Measurements from ENCODE around the gene TNFRSF6B. TPM values are rescaled to one million over a fixed set of nuclear protein-coding genes. Genes with fewer than 3 reads are reported as not detected.

TNFRSF6B gene
- total RNA-seq, 5 donors from 2014 or later (not counting 1 experiment from before 2014, with no cell fraction given) = 0.37 to 1.5 (median 0.91) TPM; not detected in 1

GRCh38 chr20:63702036-63702665, 5.7 kb downstream of the TNFRSF6B start:
- ChIA-PET POLR2A (no interaction called here), CTCF (no interaction called here)

GRCh38 chr20:63702751-63703470, 6.5 kb downstream of the TNFRSF6B start:
- H3K27ac Mint-ChIP-seq = no peak overlapping the region
- DNase-seq (peak in 1 of 35 experiments; percentile 0), ATAC-seq (replicated peaks in 1 of 4) (no peak)
- no peaks in the 10 kb centered on the region for H3K9me3 ChIP-seq
- POLR2A ChIA-PET = no interaction called here
- peaks cover 9 to 37% (median 13%) of the 10 kb centered on the region in 3 donors for H3K4me1 Mint-ChIP-seq
- H3K36me3 Mint-ChIP-seq = peaks cover 9% of the 10 kb centered on the region
- WGBS (ENCODE audit: insufficient coverage) = 93% methylated on average over 12 of the region's 13 CpGs
- H3K4me3 ChIP-seq (ENCODE audit: control insufficient read depth in 1 of 2, extremely low read depth in 1 of 2, low read length in 1 of 2) = no peak overlapping the region
- CTCF ChIA-PET = interaction anchor here in 1 of 2 donors (0.5 to 0.6 kb wide), 2 partner anchors 364 to 400 kb away, joined by 4 read pairs; no protein-coding TSS in a partner anchor
- peaks cover 0 to 62% of the 10 kb centered on the region in 2 experiments for H3K4me1 ChIP-seq (ENCODE audit: control insufficient read depth in 1 of 2, extremely low read depth in 1 of 2, insufficient read depth in 2 of 2, low read length in 2 of 2)
- H3K9me3 Mint-ChIP-seq = no peaks in the 10 kb centered on the region
- no peaks in the 10 kb centered on the region for H3K27me3 Mint-ChIP-seq
- no peaks in the 10 kb centered on the region for H3K27me3 ChIP-seq (replicated peaks in 1 of 2; ENCODE audit: control insufficient read depth in 2 of 2, extremely low read depth in 1 of 2, insufficient read depth in 2 of 2, low read length in 1 of 2)
- peaks cover 20 to 30% of the 10 kb centered on the region in 2 donors for H3K36me3 ChIP-seq (ENCODE audit: control insufficient read depth in 2 of 2, extremely low read depth in 1 of 2, insufficient read depth in 1 of 2, low read length in 1 of 2)
- H3K4me3 Mint-ChIP-seq = no peak overlapping the region
- H3K27ac ChIP-seq (ENCODE audit: low read length) = no peak overlapping the region

More at GRCh38 chr20:63702036-63702665, 5.7 kb downstream of the TNFRSF6B start:
- H3K36me3 ChIP-seq (ENCODE audit: control insufficient read depth in 2 of 2, extremely low read depth in 1 of 2, insufficient read depth in 1 of 2, low read length in 1 of 2) = peaks cover 20 to 30% of the 10 kb centered on the region in 2 donors
- no peak overlapping the region for H3K4me3 Mint-ChIP-seq
- peak in 1 of 35 experiments; percentile 0 for DNase-seq
- H3K36me3 Mint-ChIP-seq = peaks cover 9% of the 10 kb centered on the region
- H3K27ac ChIP-seq (ENCODE audit: low read length) = no peak overlapping the region
- WGBS (ENCODE audit: insufficient coverage) = 97% methylated on average over 13 of the region's 16 CpGs
- H3K4me1 Mint-ChIP-seq = peaks cover 9 to 41% (median 15%) of the 10 kb centered on the region in 3 donors
- no peak for ATAC-seq (replicated peaks in 1 of 4)
- no peak overlapping the region for H3K27ac Mint-ChIP-seq
- no peaks in the 10 kb centered on the region for H3K9me3 ChIP-seq
- no peaks in the 10 kb centered on the region for H3K27me3 ChIP-seq (replicated peaks in 1 of 2; ENCODE audit: control insufficient read depth in 2 of 2, extremely low read depth in 1 of 2, insufficient read depth in 2 of 2, low read length in 1 of 2)
- no peaks in the 10 kb centered on the region for H3K9me3 Mint-ChIP-seq
- no peak overlapping the region for H3K4me3 ChIP-seq (ENCODE audit: control insufficient read depth in 1 of 2, extremely low read depth in 1 of 2, low read length in 1 of 2)
- no peaks in the 10 kb centered on the region for H3K27me3 Mint-ChIP-seq
- H3K4me1 ChIP-seq (ENCODE audit: control insufficient read depth in 1 of 2, extremely low read depth in 1 of 2, insufficient read depth in 2 of 2, low read length in 2 of 2) = peaks cover 0 to 68% of the 10 kb centered on the region in 2 experiments

- Histone ChIP-seq H3K4me3 (ENCODE audit: control insufficient read depth in 1 of 2, extremely low read depth in 1 of 2, low read length in 1 of 2) (no peak overlapping the region), H3K4me1 (ENCODE audit: control insufficient read depth in 1 of 2, extremely low read depth in 1 of 2, insufficient read depth in 2 of 2, low read length in 2 of 2) (peaks cover 2 to 62% of the 10 kb centered on the region in 2 experiments), H3K36me3 (ENCODE audit: control insufficient read depth in 2 of 2, extremely low read depth in 1 of 2, insufficient read depth in 1 of 2, low read length in 1 of 2) (peaks cover 20 to 30% of the 10 kb centered on the region in 2 donors), H3K27ac (ENCODE audit: low read length) (no peak overlapping the region), H3K9me3 (no peaks in the 10 kb centered on the region), H3K27me3 (replicated peaks in 1 of 2; ENCODE audit: control insufficient read depth in 2 of 2, extremely low read depth in 1 of 2, insufficient read depth in 2 of 2, low read length in 1 of 2) (no peaks in the 10 kb centered on the region)
- Mint-ChIP-seq H3K27ac (no peak overlapping the region), H3K4me1 (peaks cover 11 to 37% (median 14%) of the 10 kb centered on the region in 3 donors), H3K4me3 (no peak overlapping the region), H3K9me3 (no peaks in the 10 kb centered on the region), H3K27me3 (no peaks in the 10 kb centered on the region), H3K36me3 (peaks cover 9% of the 10 kb centered on the region)
- ChIA-PET CTCF (interaction anchor here in 1 of 2 donors (0.5 to 0.6 kb wide), 2 partner anchors 364 to 399 kb away, joined by 4 read pairs; no protein-coding TSS in a partner anchor), POLR2A (no interaction called here)
- ATAC-seq (replicated peaks in 1 of 4) (no peak), DNase-seq (peak in 1 of 35 experiments; percentile 0)
- whole genome bisulfite sequencing (ENCODE audit: insufficient coverage) = 93% methylated on average over 12 of the region's 15 CpGs
Observed at GRCh38 chr20:63703471-63703975, 7.1 kb downstream of the TNFRSF6B start.

- H3K27ac Mint-ChIP-seq = no peak overlapping the region
- CTCF ChIA-PET = no interaction called here
- H3K4me1 ChIP-seq (ENCODE audit: control insufficient read depth in 1 of 2, extremely low read depth in 1 of 2, insufficient read depth in 2 of 2, low read length in 2 of 2) = peaks cover 7 to 62% of the 10 kb centered on the region in 2 experiments
- H3K27me3 Mint-ChIP-seq = no peaks in the 10 kb centered on the region
- no peak overlapping the region for H3K27ac ChIP-seq (ENCODE audit: low read length)
- H3K4me3 Mint-ChIP-seq = peak overlapping the region in 1 of 3 donors; percentile 10
- no peaks in the 10 kb centered on the region for H3K9me3 Mint-ChIP-seq
- H3K9me3 ChIP-seq = no peaks in the 10 kb centered on the region
- H3K36me3 ChIP-seq (ENCODE audit: control insufficient read depth in 2 of 2, extremely low read depth in 1 of 2, insufficient read depth in 1 of 2, low read length in 1 of 2) = peaks cover 20 to 32% of the 10 kb centered on the region in 2 donors
- DNase-seq (peak in 1 of 35 experiments; percentile 0), ATAC-seq (replicated peaks in 1 of 4) (no peak)
- H3K4me3 ChIP-seq (ENCODE audit: control insufficient read depth in 1 of 2, extremely low read depth in 1 of 2, low read length in 1 of 2) = no peak overlapping the region
- H3K27me3 ChIP-seq (replicated peaks in 1 of 2; ENCODE audit: control insufficient read depth in 2 of 2, extremely low read depth in 1 of 2, insufficient read depth in 2 of 2, low read length in 1 of 2) = no peaks in the 10 kb centered on the region
- peaks cover 9% of the 10 kb centered on the region for H3K36me3 Mint-ChIP-seq
- 98% methylated on average over 10 of the region's 11 CpGs for WGBS (ENCODE audit: insufficient coverage)
- peaks cover 18 to 43% (median 21%) of the 10 kb centered on the region in 3 donors for H3K4me1 Mint-ChIP-seq
- POLR2A ChIA-PET = no interaction called here
Observed at GRCh38 chr20:63703976-63704748, 7.7 kb downstream of the TNFRSF6B start.

- Mint-ChIP-seq H3K4me3 (no peak overlapping the region), H3K4me1 (peaks cover 20 to 47% (median 25%) of the 10 kb centered on the region in 3 donors), H3K9me3 (no peaks in the 10 kb centered on the region), H3K27me3 (no peaks in the 10 kb centered on the region), H3K36me3 (peaks cover 9% of the 10 kb centered on the region), H3K27ac (peak overlapping the region; percentile 7 to 11)
- POLR2A ChIA-PET = no interaction called here
- Histone ChIP-seq H3K4me3 (ENCODE audit: control insufficient read depth in 1 of 2, extremely low read depth in 1 of 2, low read length in 1 of 2) (no peak overlapping the region), H3K36me3 (ENCODE audit: control insufficient read depth in 2 of 2, extremely low read depth in 1 of 2, insufficient read depth in 1 of 2, low read length in 1 of 2) (peaks cover 20 to 37% of the 10 kb centered on the region in 2 donors), H3K27me3 (replicated peaks in 1 of 2; ENCODE audit: control insufficient read depth in 2 of 2, extremely low read depth in 1 of 2, insufficient read depth in 2 of 2, low read length in 1 of 2) (no peaks in the 10 kb centered on the region), H3K4me1 (ENCODE audit: control insufficient read depth in 1 of 2, extremely low read depth in 1 of 2, insufficient read depth in 2 of 2, low read length in 2 of 2) (peaks cover 7 to 62% of the 10 kb centered on the region in 2 experiments), H3K9me3 (no peaks in the 10 kb centered on the region), H3K27ac (ENCODE audit: low read length) (no peak overlapping the region)
- CTCF ChIA-PET = no interaction called here
- WGBS (ENCODE audit: insufficient coverage) = 87% methylated on average over 6 of the region's 6 CpGs
- DNase-seq (no peak), ATAC-seq (replicated peaks in 1 of 4) (no peak)
Observed at GRCh38 chr20:63704749-63705117, 8.3 kb downstream of the TNFRSF6B start.
